GM21367 (cell line): Measurements from ENCODE around the gene SMPD1.
A peak's percentile ranks its signal among the peaks of the same experiment; 100 is the strongest.
"Not testable (repeated sequence)": the region's sequence is repeated elsewhere in the genome, so short reads cannot be mapped to it uniquely, and the experiment has no call there.

Experiments used
- ATAC-seq: cut with Tn5 transposase; IDR thresholded peaks from one replicate; pipeline ENCODE4 v1.9.1; 2021; ENCODE audit not compliant: unreplicated experiment

The SMPD1 gene

GRCh38 chr11:6388748-6389147, 1.5 kb upstream of the SMPD1 start:
- ATAC-seq = no peak

GRCh38 chr11:6390718-6391469, 620 bp downstream of the SMPD1 start:
- no peak for ATAC-seq

- ATAC-seq = no peak
Measured at GRCh38 chr11:6391537-6392134, 1.4 kb downstream of the SMPD1 start.

GRCh38 chr11:6392251-6392650, 2.0 kb downstream of the SMPD1 start:
- ATAC-seq = not testable (repeated sequence)

- no peak for ATAC-seq
Measured at GRCh38 chr11:6393989-6394670, 3.9 kb downstream of the SMPD1 start.

- no peak for ATAC-seq
Measured at GRCh38 chr11:6395470-6396060, 5.3 kb downstream of the SMPD1 start.

- no peak for ATAC-seq
Measured at GRCh38 chr11:6397156-6397555, 6.9 kb downstream of the SMPD1 start.

- ATAC-seq = no peak
Measured at GRCh38 chr11:6397636-6398035, 7.4 kb downstream of the SMPD1 start.

- no peak for ATAC-seq
Measured at GRCh38 chr11:6400431-6401345, 10.4 kb downstream of the SMPD1 start.

GRCh38 chr11:6401464-6401863, 11.2 kb downstream of the SMPD1 start:
- no peak for ATAC-seq

GRCh38 chr11:6402061-6402470, 11.8 kb downstream of the SMPD1 start:
- ATAC-seq = peak; percentile 35

GRCh38 chr11:6402561-6402981, 12.3 kb downstream of the SMPD1 start:
- peak; percentile 92 for ATAC-seq

- no peak for ATAC-seq
Measured at GRCh38 chr11:6403539-6403938, 13.3 kb downstream of the SMPD1 start.

- ATAC-seq = no peak
Measured at GRCh38 chr11:6404342-6405051, 14.2 kb downstream of the SMPD1 start.

- no peak for ATAC-seq
Measured at GRCh38 chr11:6405052-6405667, 14.9 kb downstream of the SMPD1 start.

GRCh38 chr11:6405846-6406245, 15.6 kb downstream of the SMPD1 start:
- no peak for ATAC-seq

GRCh38 chr11:6406370-6406769, 16.1 kb downstream of the SMPD1 start:
- ATAC-seq = no peak

- no peak for ATAC-seq
Measured at GRCh38 chr11:6410695-6411430, 20.6 kb downstream of the SMPD1 start.

- ATAC-seq = no peak
Measured at GRCh38 chr11:6411594-6412031, 21.3 kb downstream of the SMPD1 start.
